ENCODE measurements around the gene SFT2D3. TPM values are rescaled to one million over a fixed set of nuclear protein-coding genes. Genes with fewer than 3 reads are reported as not detected.

SFT2D3 gene
- total RNA-seq, 1 experiment from 2014 or later: 5.6 TPM

DNA sequence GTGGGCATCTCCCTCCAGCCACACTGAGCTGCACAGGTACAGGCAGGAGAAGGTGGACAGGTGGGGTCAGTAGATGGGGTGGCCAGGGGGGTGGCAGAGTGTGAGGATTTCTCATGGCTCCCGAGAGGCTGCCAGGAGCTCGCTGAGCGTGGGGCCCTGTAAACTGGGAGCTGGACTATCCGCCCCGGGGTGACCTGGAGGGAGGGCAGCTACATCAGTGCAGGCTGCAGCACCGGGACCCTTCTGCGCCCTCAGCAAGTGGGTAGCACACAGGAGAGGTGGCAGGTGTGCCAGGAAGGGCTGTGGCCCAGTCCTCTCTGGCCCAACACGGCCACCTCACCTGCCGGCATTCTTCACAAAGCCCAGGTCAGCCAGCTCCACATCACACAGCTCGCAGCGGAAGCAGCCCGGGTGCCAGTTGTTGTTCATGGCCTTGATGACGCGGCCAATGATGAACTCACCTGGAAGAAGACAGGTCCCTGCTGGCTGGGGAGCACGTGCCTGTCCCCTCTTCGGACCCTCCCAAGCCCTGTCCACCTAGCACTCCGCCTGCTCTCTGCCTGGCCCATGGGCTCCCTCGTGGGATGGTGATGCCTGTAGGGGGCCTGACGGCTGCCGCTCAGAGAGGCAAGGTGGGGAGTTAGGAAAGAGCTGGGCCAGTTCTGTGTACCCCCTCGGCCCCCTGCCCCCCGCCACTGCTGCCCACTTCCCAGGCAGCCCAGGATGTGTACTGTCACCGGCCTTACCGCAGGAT is 47.0 kb upstream of the SFT2D3 start:
- Histone ChIP-seq H3K36me3 (ENCODE audit: control insufficient read depth, insufficient read depth, low read length) (no peaks in the 10 kb centered on the region), H3K27ac (ENCODE audit: low read length) (no peak overlapping the region), H3K9me3 (ENCODE audit: control insufficient read depth, insufficient read depth, low read depth, low read length) (no peaks in the 10 kb centered on the region), H3K4me1 (ENCODE audit: control insufficient read depth, insufficient read depth, low read length) (0 out of 2 replicates have a peak, but pooled peaks cover 4% of the 10 kb centered on the region), H3K27me3 (ENCODE audit: control insufficient read depth, insufficient read depth, low read length) (no peaks in the 10 kb centered on the region), H3K4me3 (ENCODE audit: low read depth in 2 of 2, low read length in 2 of 2) (no peak overlapping the region)
- CTCF ChIA-PET: interaction anchor here (2.8 kb wide), 1 partner anchor 63 kb away, joined by 13 read pairs; no protein-coding TSS in a partner anchor
- POLR2A ChIA-PET: no interaction called here
- ATAC-seq (no peak), DNase-seq (ENCODE audit: low read depth, low spot score) (no peak)
- intact Hi-C loops (cut with micrococcal nuclease; ENCODE audit: unreplicated experiment) (no loop called here), in situ Hi-C loops (cut with HindIII; ENCODE audit: low pct_unique_long_range_greater_than_20kb, low sequenced_read_pairs) (no loop called here)
- BruUV-seq (replicated peaks): no TSS peak
- TF ChIP-seq SIN3A (IDR thresholded peaks at IDR 0.05; ENCODE audit: borderline replicate concordance, insufficient read depth, low read depth, low read length) (no peak), TCF7L2 (IDR thresholded peaks at IDR 0.05; ENCODE audit: low read depth, low read length) (no peak), POLR2AphosphoS5 (IDR thresholded peaks at IDR 0.05; ENCODE audit: low read depth, low read length) (no peak)
- TF ChIP-seq, protein P1, sequence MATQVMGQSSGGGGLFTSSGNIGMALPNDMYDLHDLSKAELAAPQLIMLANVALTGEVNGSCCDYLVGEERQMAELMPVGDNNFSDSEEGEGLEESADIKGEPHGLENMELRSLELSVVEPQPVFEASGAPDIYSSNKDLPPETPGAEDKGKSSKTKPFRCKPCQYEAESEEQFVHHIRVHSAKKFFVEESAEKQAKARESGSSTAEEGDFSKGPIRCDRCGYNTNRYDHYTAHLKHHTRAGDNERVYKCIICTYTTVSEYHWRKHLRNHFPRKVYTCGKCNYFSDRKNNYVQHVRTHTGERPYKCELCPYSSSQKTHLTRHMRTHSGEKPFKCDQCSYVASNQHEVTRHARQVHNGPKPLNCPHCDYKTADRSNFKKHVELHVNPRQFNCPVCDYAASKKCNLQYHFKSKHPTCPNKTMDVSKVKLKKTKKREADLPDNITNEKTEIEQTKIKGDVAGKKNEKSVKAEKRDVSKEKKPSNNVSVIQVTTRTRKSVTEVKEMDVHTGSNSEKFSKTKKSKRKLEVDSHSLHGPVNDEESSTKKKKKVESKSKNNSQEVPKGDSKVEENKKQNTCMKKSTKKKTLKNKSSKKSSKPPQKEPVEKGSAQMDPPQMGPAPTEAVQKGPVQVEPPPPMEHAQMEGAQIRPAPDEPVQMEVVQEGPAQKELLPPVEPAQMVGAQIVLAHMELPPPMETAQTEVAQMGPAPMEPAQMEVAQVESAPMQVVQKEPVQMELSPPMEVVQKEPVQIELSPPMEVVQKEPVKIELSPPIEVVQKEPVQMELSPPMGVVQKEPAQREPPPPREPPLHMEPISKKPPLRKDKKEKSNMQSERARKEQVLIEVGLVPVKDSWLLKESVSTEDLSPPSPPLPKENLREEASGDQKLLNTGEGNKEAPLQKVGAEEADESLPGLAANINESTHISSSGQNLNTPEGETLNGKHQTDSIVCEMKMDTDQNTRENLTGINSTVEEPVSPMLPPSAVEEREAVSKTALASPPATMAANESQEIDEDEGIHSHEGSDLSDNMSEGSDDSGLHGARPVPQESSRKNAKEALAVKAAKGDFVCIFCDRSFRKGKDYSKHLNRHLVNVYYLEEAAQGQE (IDR thresholded peaks at IDR 0.05; ENCODE audit: insufficient read depth in 1 of 2, low read depth in 2 of 2, low read length in 1 of 2): no peak
- TF ChIP-seq, protein P2, sequence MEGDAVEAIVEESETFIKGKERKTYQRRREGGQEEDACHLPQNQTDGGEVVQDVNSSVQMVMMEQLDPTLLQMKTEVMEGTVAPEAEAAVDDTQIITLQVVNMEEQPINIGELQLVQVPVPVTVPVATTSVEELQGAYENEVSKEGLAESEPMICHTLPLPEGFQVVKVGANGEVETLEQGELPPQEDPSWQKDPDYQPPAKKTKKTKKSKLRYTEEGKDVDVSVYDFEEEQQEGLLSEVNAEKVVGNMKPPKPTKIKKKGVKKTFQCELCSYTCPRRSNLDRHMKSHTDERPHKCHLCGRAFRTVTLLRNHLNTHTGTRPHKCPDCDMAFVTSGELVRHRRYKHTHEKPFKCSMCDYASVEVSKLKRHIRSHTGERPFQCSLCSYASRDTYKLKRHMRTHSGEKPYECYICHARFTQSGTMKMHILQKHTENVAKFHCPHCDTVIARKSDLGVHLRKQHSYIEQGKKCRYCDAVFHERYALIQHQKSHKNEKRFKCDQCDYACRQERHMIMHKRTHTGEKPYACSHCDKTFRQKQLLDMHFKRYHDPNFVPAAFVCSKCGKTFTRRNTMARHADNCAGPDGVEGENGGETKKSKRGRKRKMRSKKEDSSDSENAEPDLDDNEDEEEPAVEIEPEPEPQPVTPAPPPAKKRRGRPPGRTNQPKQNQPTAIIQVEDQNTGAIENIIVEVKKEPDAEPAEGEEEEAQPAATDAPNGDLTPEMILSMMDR (IDR thresholded peaks at IDR 0.05): no peak

DNA sequence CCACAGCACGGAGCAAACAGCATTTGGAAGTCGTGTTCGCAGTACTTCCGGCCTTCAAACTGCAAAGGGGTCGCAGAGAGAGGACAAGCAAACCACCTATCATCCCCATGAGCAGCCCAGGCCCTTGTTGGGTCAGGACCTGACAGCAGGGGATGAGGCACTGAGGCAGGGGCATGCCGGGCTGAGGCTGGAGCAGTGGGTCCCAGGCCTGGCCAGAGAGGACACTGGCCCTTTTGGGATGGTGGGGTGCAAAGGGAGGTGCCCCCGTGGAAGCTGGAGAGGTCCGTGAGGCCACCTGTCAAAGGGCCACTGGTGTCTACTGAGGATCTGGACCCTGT is 46.5 kb upstream of the SFT2D3 start:
- Histone ChIP-seq H3K4me3 (ENCODE audit: low read depth in 2 of 2, low read length in 2 of 2) (no peak overlapping the region), H3K36me3 (ENCODE audit: control insufficient read depth, insufficient read depth, low read length) (no peaks in the 10 kb centered on the region), H3K9me3 (ENCODE audit: control insufficient read depth, insufficient read depth, low read depth, low read length) (no peaks in the 10 kb centered on the region), H3K27ac (ENCODE audit: low read length) (no peak overlapping the region), H3K4me1 (ENCODE audit: control insufficient read depth, insufficient read depth, low read length) (no peaks in the 10 kb centered on the region), H3K27me3 (ENCODE audit: control insufficient read depth, insufficient read depth, low read length) (no peaks in the 10 kb centered on the region)
- ChIA-PET POLR2A (no interaction called here), CTCF (no interaction called here)
- no TSS peak for BruUV-seq (replicated peaks)
- in situ Hi-C loops (cut with HindIII; ENCODE audit: low pct_unique_long_range_greater_than_20kb, low sequenced_read_pairs) (no loop called here), intact Hi-C loops (cut with micrococcal nuclease; ENCODE audit: unreplicated experiment) (no loop called here)
- ATAC-seq (no peak), DNase-seq (ENCODE audit: low read depth, low spot score) (no peak)
- no peak for TF ChIP-seq POLR2AphosphoS5 (IDR thresholded peaks at IDR 0.05; ENCODE audit: low read depth, low read length)
- no peak for TF ChIP-seq SIN3A (IDR thresholded peaks at IDR 0.05; ENCODE audit: borderline replicate concordance, insufficient read depth, low read depth, low read length)
- TF ChIP-seq, protein P1 (IDR thresholded peaks at IDR 0.05; ENCODE audit: insufficient read depth in 1 of 2, low read depth in 2 of 2, low read length in 1 of 2): no peak
- TF ChIP-seq, protein P2 (IDR thresholded peaks at IDR 0.05): no peak
- no peak for TF ChIP-seq TCF7L2 (IDR thresholded peaks at IDR 0.05; ENCODE audit: low read depth, low read length)
